COLO668 (cell line): ENCODE data around the gene C1GALT1C1L.
"Not testable (repeated sequence)": the region's sequence is repeated elsewhere in the genome, so short reads cannot be mapped to it uniquely, and the experiment has no call there.

Experiments
- DNase-seq: peaks from one replicate; lab custom pipeline; 2025; ENCODE audit not compliant: unreplicated experiment; lab: John Stamatoyannopoulos, UW

C1GALT1C1L gene

GRCh38 chr2:43676322-43677050 is at the start of gene C1GALT1C1L:
Gene C1GALT1C1L, minus strand, starts transcription at chr2:43676429. Its CDS starts 107 bp downstream, at chr2:43676322.
- peak; percentile 62 for DNase-seq

DNA sequence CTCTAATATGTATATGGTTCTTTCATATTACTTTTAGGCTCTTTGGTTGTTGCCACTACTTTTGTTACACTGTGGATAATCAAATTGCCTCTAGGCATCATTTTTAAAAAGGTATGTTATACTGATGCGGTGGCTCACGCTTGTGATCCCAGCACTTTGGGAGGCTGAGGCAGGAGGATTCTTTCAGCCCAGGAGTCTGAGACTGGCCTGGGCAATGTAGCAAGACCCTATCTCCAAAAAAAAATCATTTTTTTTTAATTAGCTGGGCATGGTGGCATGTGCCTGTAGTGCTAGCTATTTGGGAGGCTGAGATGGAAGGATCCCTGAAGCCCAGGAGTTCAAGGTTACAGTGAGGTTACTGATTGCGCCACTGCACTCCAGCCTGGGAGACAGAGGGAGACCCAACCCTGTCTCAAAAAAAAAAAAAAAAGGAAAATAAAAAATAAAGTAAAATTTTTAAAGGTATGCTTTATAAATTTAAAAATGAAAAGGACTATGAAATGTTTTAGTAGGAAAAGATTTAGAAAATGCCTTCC is 49.5 kb upstream of the C1GALT1C1L start:
- DNase-seq: no peak

GRCh38 chr2:43724728-43725526 is 48.7 kb upstream of the C1GALT1C1L start:
- no peak for DNase-seq

DNA sequence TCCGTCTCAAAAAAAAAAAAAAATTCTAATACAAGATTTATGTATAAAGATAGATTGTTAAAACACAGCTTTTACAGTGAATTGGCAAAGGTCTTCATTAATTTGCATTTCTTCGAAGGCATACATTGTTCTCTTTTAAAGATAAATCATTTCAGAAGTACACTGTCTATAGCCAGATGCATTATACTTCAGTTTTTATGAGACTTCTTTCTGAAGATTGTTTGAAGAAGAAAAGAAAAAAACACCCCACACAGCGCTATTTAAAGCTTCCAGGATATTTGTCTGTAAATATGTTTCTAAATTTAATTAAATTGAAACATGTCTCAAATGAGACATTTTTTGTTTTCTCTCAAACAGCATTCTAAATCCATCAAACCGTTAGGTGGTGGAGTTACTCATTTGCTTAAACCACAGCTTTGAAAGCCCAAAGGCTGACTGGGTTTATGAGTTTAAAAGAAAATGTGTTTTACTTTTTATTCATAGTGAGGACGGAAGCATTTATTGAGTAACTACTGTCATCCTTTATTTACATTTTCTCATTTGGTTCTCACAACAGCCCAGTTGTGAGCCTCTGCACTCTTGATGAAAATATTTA is 42.4 kb upstream of the C1GALT1C1L start:
- DNase-seq: no peak

DNA sequence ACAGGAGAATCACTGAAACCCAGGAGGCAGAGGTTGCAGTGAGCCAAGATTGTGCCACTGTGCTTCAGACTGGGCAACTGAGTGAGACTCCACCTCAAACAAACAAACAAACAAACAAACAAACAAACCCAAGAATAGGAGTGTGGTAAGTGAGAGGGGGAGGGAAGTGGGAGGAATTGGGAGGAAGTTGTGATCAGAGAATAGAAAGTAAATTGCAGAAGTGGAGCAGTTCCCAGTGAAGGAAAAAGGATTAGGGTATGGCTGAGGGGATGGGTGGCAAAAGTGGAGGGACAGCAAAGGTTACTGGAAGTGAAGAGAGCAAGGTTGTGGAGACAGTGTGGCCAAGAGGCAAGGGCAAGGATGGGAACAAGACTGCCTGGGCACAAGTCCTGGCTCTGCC is 41.1 kb upstream of the C1GALT1C1L start:
- DNase-seq: no peak

DNA sequence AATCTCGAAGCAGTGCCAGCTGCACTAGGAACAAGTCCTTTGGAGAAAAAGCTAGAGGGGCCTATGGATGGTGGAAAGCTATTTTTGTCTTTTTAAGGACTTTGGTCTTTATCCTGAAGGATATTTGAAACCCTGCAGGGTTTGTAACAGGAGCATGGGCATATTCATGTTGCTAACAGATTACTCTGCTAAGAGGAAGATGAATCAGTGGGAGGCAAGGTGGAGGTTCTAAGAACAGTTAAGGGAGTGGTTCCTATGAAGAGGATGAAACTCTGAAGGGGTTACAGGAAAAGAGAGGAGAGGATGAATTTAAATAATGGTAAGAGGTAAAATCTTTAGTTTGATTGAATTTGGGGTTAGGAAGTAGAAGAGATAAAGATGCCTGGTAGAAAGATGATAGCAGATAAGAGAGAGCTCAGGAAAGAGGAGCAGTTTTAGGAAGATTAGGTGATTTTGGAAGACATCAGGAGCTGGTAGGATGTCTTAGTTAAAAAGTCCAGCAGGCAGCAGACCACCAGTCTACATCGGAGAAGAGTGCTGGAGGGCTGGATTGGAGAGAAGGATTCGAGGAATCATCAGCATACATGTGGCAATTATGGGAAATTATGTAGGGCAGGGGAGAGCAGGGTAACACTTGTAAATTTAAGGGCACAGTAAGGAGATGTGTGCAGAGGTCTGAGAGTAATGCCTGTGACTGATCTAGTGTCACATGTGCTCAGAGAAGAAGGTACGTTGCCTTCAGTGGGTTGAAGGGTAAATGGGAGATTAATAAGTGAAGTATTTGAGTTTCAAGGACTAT is 39.3 kb upstream of the C1GALT1C1L start:
- DNase-seq: no peak

GRCh38 chr2:43714164-43714563 is 37.9 kb upstream of the C1GALT1C1L start:
- no peak for DNase-seq

DNA sequence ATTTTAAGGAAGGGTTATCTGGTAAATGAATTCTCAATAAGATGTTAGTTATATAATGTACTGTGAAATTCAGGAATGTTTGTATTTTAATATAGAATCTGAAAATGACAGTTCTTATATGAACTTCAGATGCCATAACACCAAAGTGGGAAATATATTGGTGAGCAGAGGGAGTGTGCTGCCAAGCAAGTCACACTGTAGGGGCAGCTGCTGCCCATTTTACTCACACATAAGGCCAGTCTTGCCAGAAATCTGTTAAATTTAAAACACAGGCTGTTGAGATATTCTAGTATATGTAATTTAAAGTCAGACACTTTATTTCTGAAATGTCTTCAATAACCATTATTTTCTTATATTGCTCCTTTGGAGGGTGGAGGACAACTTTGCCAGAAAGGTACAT is 34.6 kb upstream of the C1GALT1C1L start:
- DNase-seq: no peak

- DNase-seq: no peak
Observed at GRCh38 chr2:43708891-43709290, 32.7 kb upstream of the C1GALT1C1L start.

GRCh38 chr2:43708178-43708577 is 31.9 kb upstream of the C1GALT1C1L start:
- DNase-seq: no peak

GRCh38 chr2:43707255-43708015 is 31.2 kb upstream of the C1GALT1C1L start:
- no peak for DNase-seq

GRCh38 chr2:43701111-43701510 is 24.9 kb upstream of the C1GALT1C1L start:
- DNase-seq: no peak

- no peak for DNase-seq
Observed at GRCh38 chr2:43699761-43700160, 23.5 kb upstream of the C1GALT1C1L start.

DNA sequence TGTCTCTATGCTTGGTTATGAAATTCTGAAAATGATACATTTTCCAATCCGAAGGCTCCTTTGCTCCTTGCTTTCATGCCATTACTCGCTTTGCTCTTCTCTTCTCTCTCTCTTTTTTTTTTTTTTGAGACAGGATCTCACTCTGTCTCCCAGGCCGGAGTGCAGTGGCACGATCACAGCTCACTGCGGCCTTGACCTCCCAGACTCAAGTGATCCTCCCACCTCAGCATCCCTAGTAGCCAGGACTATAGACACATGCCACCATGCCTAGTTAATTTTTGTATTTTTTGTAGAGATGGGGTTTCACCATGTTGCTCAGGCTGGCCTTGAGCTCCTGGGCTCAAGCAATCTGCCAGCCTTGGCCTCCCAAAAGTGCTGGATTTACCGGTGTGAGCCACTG is 21.9 kb upstream of the C1GALT1C1L start:
- DNase-seq: not testable (repeated sequence)

DNA sequence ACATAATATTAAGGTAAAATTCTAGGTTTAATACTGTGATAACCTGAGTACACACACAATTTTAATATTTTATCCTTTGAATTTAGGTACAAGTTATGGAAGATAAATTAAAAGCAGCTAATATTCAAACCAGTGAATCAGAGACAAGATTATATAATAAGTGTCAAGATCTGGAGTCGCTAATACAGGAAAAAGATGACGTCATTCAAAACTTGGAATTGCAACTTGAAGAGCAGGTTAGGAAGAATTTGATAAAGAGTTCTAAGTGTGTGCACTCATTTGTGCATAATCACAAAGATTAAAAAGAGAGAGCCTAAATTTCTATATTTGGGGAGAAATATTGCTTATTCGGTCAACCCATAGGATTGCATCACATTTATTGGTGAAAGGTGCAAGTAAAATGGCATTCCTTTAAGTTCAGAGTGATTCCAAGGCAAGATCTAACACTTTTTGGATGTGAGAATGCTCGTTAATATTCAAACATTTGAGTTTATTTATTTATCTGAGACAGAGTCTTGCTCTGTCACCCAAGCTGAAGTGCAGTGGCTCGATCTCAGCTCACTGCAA is 16.3 kb upstream of the C1GALT1C1L start:
- DNase-seq: no peak

GRCh38 chr2:43689999-43690398 is 13.8 kb upstream of the C1GALT1C1L start:
- DNase-seq: no peak

GRCh38 chr2:43685357-43685756 is 9.1 kb upstream of the C1GALT1C1L start:
- no peak for DNase-seq

- DNase-seq: not testable (repeated sequence)
Observed at GRCh38 chr2:43677783-43678182, 1.6 kb upstream of the C1GALT1C1L start.

DNA sequence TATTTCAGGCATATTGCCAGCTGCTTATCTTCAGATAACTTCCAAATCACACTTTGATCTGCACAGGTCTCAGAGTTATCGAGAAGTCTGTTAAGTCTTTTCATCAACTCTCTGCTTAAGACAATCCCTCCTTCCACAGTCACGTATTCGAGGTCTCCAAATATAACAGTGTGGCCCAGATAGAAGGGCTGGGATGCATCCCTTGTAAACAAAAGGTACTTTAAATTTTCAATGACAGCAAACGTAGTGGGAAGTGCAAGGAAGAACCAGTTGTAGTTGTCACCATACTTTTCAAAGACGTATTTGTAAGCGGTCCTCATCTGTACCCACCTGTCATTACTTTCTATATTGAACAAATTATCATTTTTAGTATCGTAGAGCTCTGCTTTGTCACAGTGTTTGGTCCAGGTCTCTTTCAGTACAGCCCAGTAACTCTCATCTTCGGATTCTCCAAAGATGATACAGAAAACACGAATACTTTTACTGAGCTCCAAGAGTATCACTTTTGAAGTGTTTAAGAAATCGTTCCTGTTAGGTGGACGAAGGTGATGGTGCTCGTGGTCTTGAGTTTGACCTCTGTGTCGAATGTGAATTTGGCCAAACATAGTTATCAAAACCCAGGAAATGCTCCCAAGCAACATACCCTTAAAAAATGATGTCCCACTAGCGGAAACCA is 445 bp downstream of the C1GALT1C1L start:
- DNase-seq: no peak
